Esophagus (tissue), 2 donors: ENCODE results near the gene NFASC. TPM values are rescaled to one million over a fixed set of nuclear protein-coding genes. Genes with fewer than 3 reads are reported as not detected.

Source experiments
- H3K27ac ChIP-seq, 2 donors: one replicate each; pipeline ENCODE4 v1.5.1; 2013; ENCODE audit warnings: low read depth in 2 of 2, mild to moderate bottlenecking in 2 of 2, inconsistent platforms in 1 of 2, low read length in 1 of 2, moderate library complexity in 1 of 2
- H3K27me3 ChIP-seq, 2 donors: one replicate each; pipeline ENCODE4 v1.6.1; 2013; ENCODE audit warnings: low read length in 2 of 2, control low read depth in 1 of 2, mild to moderate bottlenecking in 1 of 2; ENCODE audit not compliant: insufficient read depth in 2 of 2, control insufficient read depth in 1 of 2
- H3K36me3 ChIP-seq, 2 donors: one replicate each; pipeline ENCODE4 v1.6.1; 2013; ENCODE audit warnings: low read length in 1 of 2; ENCODE audit not compliant: control insufficient read depth in 2 of 2, insufficient read depth in 2 of 2
- H3K4me1 ChIP-seq, 2 donors: one replicate each; pipeline ENCODE4 v1.6.1; 2013; ENCODE audit warnings: low read length in 1 of 2; ENCODE audit not compliant: control insufficient read depth in 2 of 2, insufficient read depth in 2 of 2
- H3K4me3 ChIP-seq, 2 donors: one replicate each; pipeline ENCODE4 v1.5.1; 2013; ENCODE audit warnings: low read length in 2 of 2, mild to moderate bottlenecking in 2 of 2, low read depth in 1 of 2, moderate library complexity in 1 of 2
- H3K9me3 ChIP-seq, 2 donors: one replicate each; pipeline ENCODE4 v1.6.1; 2013; ENCODE audit warnings: mild to moderate bottlenecking in 2 of 2, low read depth in 1 of 2, low read length in 1 of 2, moderate library complexity in 1 of 2; ENCODE audit not compliant: control insufficient read depth in 2 of 2, insufficient read depth in 1 of 2
- WGBS, 2 donors: extraction: QIAGEN DNeasy Blood & Tissue Kit; methylation state at CpG; one replicate each; pipeline ENCODE4 v1.1.7; 2013; 5-methylcytosine and 5-hydroxymethylcytosine counted together
- polyA plus RNA-seq, 2 donors: library from polyadenylated mRNA; stranded (reverse); fragments of 200-250 nt; gene quantifications; one replicate each; pipeline ENCODE4 v1.2.3, GENCODE V29; 2013
- donor health status: healthy with polysubstance abuse.
- donor health status: Bipolar disorder and iron deficiency.

Gene NFASC
- polyA plus RNA-seq, 2 donors = 6.0 to 10.6 TPM

- 74 to 80% methylated on average over 2 of the region's 2 CpGs for WGBS, 2 donors
- Histone ChIP-seq H3K4me1 (peaks cover 0 to 2% of the 10 kb centered on the region in 2 donors), H3K27ac (no peak overlapping the region), H3K27me3 (no peaks in the 10 kb centered on the region), H3K9me3 (no peaks in the 10 kb centered on the region), H3K4me3 (no peak overlapping the region), H3K36me3 (no peaks in the 10 kb centered on the region)
Observed at GRCh38 chr1:204852854-204853253, 17.8 kb upstream of the NFASC start.

- no peak overlapping the region for H3K4me3 ChIP-seq
- peaks cover 0 to 2% of the 10 kb centered on the region in 2 donors for H3K4me1 ChIP-seq
- H3K36me3 ChIP-seq = no peaks in the 10 kb centered on the region
- H3K9me3 ChIP-seq = no peaks in the 10 kb centered on the region
- WGBS, 2 donors = 89 to 90% methylated on average over 1 of the region's 1 CpG
- H3K27me3 ChIP-seq = no peaks in the 10 kb centered on the region
- no peak overlapping the region for H3K27ac ChIP-seq
Observed at GRCh38 chr1:204853436-204853835, 17.2 kb upstream of the NFASC start.

GRCh38 chr1:204854286-204854685 is 16.4 kb upstream of the NFASC start:
- no peak overlapping the region for H3K4me3 ChIP-seq
- peaks cover 0 to under 1% of the 10 kb centered on the region in 2 donors for H3K4me1 ChIP-seq
- H3K9me3 ChIP-seq = no peaks in the 10 kb centered on the region
- no peaks in the 10 kb centered on the region for H3K27me3 ChIP-seq
- no peak overlapping the region for H3K27ac ChIP-seq
- no peaks in the 10 kb centered on the region for H3K36me3 ChIP-seq
- WGBS, 2 donors = 35 to 51% methylated on average over 2 of the region's 2 CpGs

- H3K36me3 ChIP-seq = no peaks in the 10 kb centered on the region
- no peaks in the 10 kb centered on the region for H3K9me3 ChIP-seq
- H3K27me3 ChIP-seq = no peaks in the 10 kb centered on the region
- no peak overlapping the region for H3K27ac ChIP-seq
- H3K4me3 ChIP-seq = no peak overlapping the region
- no peaks in the 10 kb centered on the region for H3K4me1 ChIP-seq
- 53 to 67% methylated on average over 9 of the region's 9 CpGs for WGBS, 2 donors
Observed at GRCh38 chr1:204858363-204858821, 12.3 kb upstream of the NFASC start.

- Histone ChIP-seq H3K27me3 (no peaks in the 10 kb centered on the region), H3K36me3 (no peaks in the 10 kb centered on the region), H3K9me3 (no peaks in the 10 kb centered on the region), H3K4me1 (no peaks in the 10 kb centered on the region), H3K27ac (no peak overlapping the region), H3K4me3 (no peak overlapping the region)
- WGBS, 2 donors = 64 to 65% methylated on average over 4 of the region's 4 CpGs
Observed at GRCh38 chr1:204859861-204860267, 10.8 kb upstream of the NFASC start.

GRCh38 chr1:204863024-204863423 is 7.6 kb upstream of the NFASC start:
- 45 to 57% methylated on average over 5 of the region's 5 CpGs for WGBS, 2 donors
- no peak overlapping the region for H3K4me3 ChIP-seq
- no peaks in the 10 kb centered on the region for H3K36me3 ChIP-seq
- H3K27me3 ChIP-seq = no peaks in the 10 kb centered on the region
- H3K27ac ChIP-seq = no peak overlapping the region
- no peaks in the 10 kb centered on the region for H3K4me1 ChIP-seq
- H3K9me3 ChIP-seq = no peaks in the 10 kb centered on the region

- H3K27me3 ChIP-seq = no peaks in the 10 kb centered on the region
- H3K9me3 ChIP-seq = no peaks in the 10 kb centered on the region
- no peaks in the 10 kb centered on the region for H3K36me3 ChIP-seq
- H3K4me1 ChIP-seq = no peaks in the 10 kb centered on the region
- 83% methylated on average over 4 of the region's 4 CpGs for WGBS, 2 donors
- H3K27ac ChIP-seq = no peak overlapping the region
- no peak overlapping the region for H3K4me3 ChIP-seq
Observed at GRCh38 chr1:204863730-204864129, 6.9 kb upstream of the NFASC start.

- Histone ChIP-seq H3K4me1 (peaks cover 0 to 4% of the 10 kb centered on the region in 2 donors), H3K27me3 (no peaks in the 10 kb centered on the region), H3K36me3 (no peaks in the 10 kb centered on the region), H3K27ac (no peak overlapping the region), H3K4me3 (no peak overlapping the region), H3K9me3 (no peaks in the 10 kb centered on the region)
- 79 to 83% methylated on average over 5 of the region's 5 CpGs for WGBS, 2 donors
Observed at GRCh38 chr1:204866051-204866596, 4.5 kb upstream of the NFASC start.

GRCh38 chr1:204867203-204867602 is 3.5 kb upstream of the NFASC start:
- Histone ChIP-seq H3K36me3 (no peaks in the 10 kb centered on the region), H3K27ac (no peak overlapping the region), H3K27me3 (no peaks in the 10 kb centered on the region), H3K4me1 (peaks cover 0 to 4% of the 10 kb centered on the region in 2 donors), H3K9me3 (no peaks in the 10 kb centered on the region), H3K4me3 (no peak overlapping the region)
- WGBS, 2 donors = 79 to 84% methylated on average over 2 of the region's 2 CpGs

- no peak overlapping the region for H3K27ac ChIP-seq
- H3K27me3 ChIP-seq = no peaks in the 10 kb centered on the region
- peaks cover 0 to 4% of the 10 kb centered on the region in 2 donors for H3K4me1 ChIP-seq
- H3K4me3 ChIP-seq = no peak overlapping the region
- WGBS, 2 donors = 58 to 62% methylated on average over 10 of the region's 10 CpGs
- H3K36me3 ChIP-seq = no peaks in the 10 kb centered on the region
- no peaks in the 10 kb centered on the region for H3K9me3 ChIP-seq
Observed at GRCh38 chr1:204867666-204868339, 2.9 kb upstream of the NFASC start.
